H9 (cell line): Measurements from ENCODE around the gene GJD4. TPM values are rescaled to one million over a fixed set of nuclear protein-coding genes. Genes with fewer than 3 reads are reported as not detected.
A peak's percentile ranks its signal among the peaks of the same experiment; 100 is the strongest.

Source experiments
- DNase-seq: peaks from one replicate; pipeline ENCODE4 v3.0.0-alpha.2; 2017
- H2AFZ ChIP-seq: one replicate; pipeline ENCODE4 v1.6.1; 2013; ENCODE audit warnings: mild to moderate bottlenecking, low read length, control low read depth, moderate library complexity
- H2AK5ac ChIP-seq: 2 replicates; pipeline ENCODE4 v1.6.1; 2013; ENCODE audit warnings: low read length, control low read depth, mixed read lengths; ENCODE audit not compliant: insufficient read length
- H2BK120ac ChIP-seq: one replicate; pipeline ENCODE4 v1.6.1; 2013; ENCODE audit warnings: low read depth, mild to moderate bottlenecking, low read length, control low read depth, inconsistent platforms; ENCODE audit not compliant: poor library complexity, severe bottlenecking
- H2BK12ac ChIP-seq: 2 replicates; pipeline ENCODE4 v1.6.1; 2013; ENCODE audit warnings: low read length, control low read depth, mixed read lengths, low read depth; ENCODE audit not compliant: insufficient read length
- H2BK15ac ChIP-seq: 2 replicates; pipeline ENCODE4 v1.6.1; 2013; ENCODE audit warnings: low read depth, low read length, control low read depth
- H2BK20ac ChIP-seq: one replicate; pipeline ENCODE4 v1.6.1; 2013; ENCODE audit warnings: low read depth, mild to moderate bottlenecking, low read length, control low read depth, inconsistent platforms; ENCODE audit not compliant: poor library complexity, severe bottlenecking
- H2BK5ac ChIP-seq: 2 replicates; pipeline ENCODE4 v1.6.1; 2013; ENCODE audit warnings: low read length, control low read depth, mixed read lengths; ENCODE audit not compliant: insufficient read length
- H3K14ac ChIP-seq: 2 replicates; pipeline ENCODE4 v1.6.1; 2013; ENCODE audit warnings: low read length, control low read depth; ENCODE audit not compliant: insufficient read depth
- H3K18ac ChIP-seq: 2 replicates; pipeline ENCODE4 v1.6.1; 2013; ENCODE audit warnings: low read depth, mild to moderate bottlenecking, mixed read lengths, low read length, control low read depth; ENCODE audit not compliant: insufficient read length
- H3K23ac ChIP-seq: 2 replicates; pipeline ENCODE4 v1.6.1; 2013; ENCODE audit warnings: low read length, control low read depth, mixed read lengths, low read depth; ENCODE audit not compliant: insufficient read length
- H3K23me2 ChIP-seq: 2 replicates; pipeline ENCODE4 v1.6.1; 2013; ENCODE audit warnings: low read depth, mild to moderate bottlenecking, mixed read lengths, low read length, control low read depth; ENCODE audit not compliant: insufficient read length, poor library complexity, severe bottlenecking
- H3K27ac ChIP-seq: 2 replicates; pipeline ENCODE4 v1.5.1; 2013; ENCODE audit warnings: low read length, control low read depth, mixed read lengths, low read depth; ENCODE audit not compliant: insufficient read length
- H3K27me3 ChIP-seq: 2 replicates; pipeline ENCODE4 v1.6.1; 2013; ENCODE audit warnings: low read length, control low read depth, inconsistent platforms; ENCODE audit not compliant: insufficient read depth
- H3K4ac ChIP-seq: 2 replicates; pipeline ENCODE4 v1.6.1; 2013; ENCODE audit warnings: low read depth, mild to moderate bottlenecking, control low read depth, inconsistent platforms, low read length, moderate library complexity
- H3K4me1 ChIP-seq: 2 replicates; pipeline ENCODE4 v1.6.1; 2013; ENCODE audit warnings: low read length, control low read depth, inconsistent platforms; ENCODE audit not compliant: insufficient read depth
- H3K4me2 ChIP-seq: 2 replicates; pipeline ENCODE4 v1.6.1; 2013; ENCODE audit warnings: low read length, control low read depth, mixed read lengths; ENCODE audit not compliant: insufficient read length, insufficient read depth
- H3K56ac ChIP-seq: 2 replicates; pipeline ENCODE4 v1.6.1; 2013; ENCODE audit warnings: low read depth, mild to moderate bottlenecking, mixed read lengths, low read length, control low read depth; ENCODE audit not compliant: insufficient read length
- H3K79me1 ChIP-seq: 2 replicates; pipeline ENCODE4 v1.6.1; 2013; ENCODE audit warnings: low read depth, mild to moderate bottlenecking, moderate library complexity, low read length, control low read depth, inconsistent platforms; ENCODE audit not compliant: insufficient read depth, poor library complexity, severe bottlenecking
- H3K79me2 ChIP-seq: 2 replicates; pipeline ENCODE4 v1.6.1; 2013; ENCODE audit warnings: low read length, control low read depth, inconsistent platforms; ENCODE audit not compliant: insufficient read depth
- H3K9ac ChIP-seq: 2 replicates; pipeline ENCODE4 v1.6.1; 2013; ENCODE audit warnings: low read length, control low read depth, mixed read lengths; ENCODE audit not compliant: insufficient read length; ENCODE audit errors: extremely low read depth
- H3K9me3 ChIP-seq: one replicate; pipeline ENCODE4 v1.6.1; 2013; ENCODE audit warnings: low read depth, low read length, inconsistent platforms; ENCODE audit not compliant: control insufficient read depth
- H3T11ph ChIP-seq: one replicate; pipeline ENCODE4 v1.6.1; 2013; ENCODE audit warnings: mild to moderate bottlenecking, low read length, control low read depth, inconsistent platforms
- H4K20me1 ChIP-seq: one replicate; pipeline ENCODE4 v1.6.1; 2013; ENCODE audit not compliant: control insufficient read depth, insufficient read length, insufficient read depth
- H4K5ac ChIP-seq: 2 replicates; pipeline ENCODE4 v1.6.1; 2013; ENCODE audit warnings: low read depth, mild to moderate bottlenecking, mixed read lengths, low read length, control low read depth; ENCODE audit not compliant: insufficient read length
- H4K8ac ChIP-seq: replicated peaks from 2 replicates; pipeline ENCODE4 v1.6.1; 2013; ENCODE audit warnings: low read length, control low read depth, mixed read lengths, low read depth; ENCODE audit not compliant: insufficient read length
- H4K91ac ChIP-seq: 2 replicates; pipeline ENCODE4 v1.6.1; 2013; ENCODE audit warnings: low read depth, mild to moderate bottlenecking, moderate library complexity, mixed read lengths, low read length, control low read depth; ENCODE audit not compliant: insufficient read length
- H3K27ac Mint-ChIP-seq, 3 experiments: 2 replicates in 2 of 3; 3 replicates in 1 of 3; pipeline ENCODE4 v1.8.0; 2020 to 2021; ENCODE audit warnings: mixed read lengths in 3 of 3, mild to moderate bottlenecking in 1 of 3, moderate library complexity in 1 of 3
- H3K27me3 Mint-ChIP-seq: 2 replicates; pipeline ENCODE4 v1.8.0; 2021; ENCODE audit warnings: low read depth, mild to moderate bottlenecking, moderate library complexity, mixed read lengths
- H3K36me3 Mint-ChIP-seq, 3 experiments: 2 replicates in 2 of 3; 3 replicates in 1 of 3; pipeline ENCODE4 v1.8.0; 2020 to 2021; ENCODE audit warnings: low read depth in 3 of 3, mixed read lengths in 3 of 3; ENCODE audit not compliant: insufficient read depth in 1 of 3
- H3K4me1 Mint-ChIP-seq, 2 experiments: 2 replicates each; pipeline ENCODE4 v1.8.0; 2020; ENCODE audit warnings: mixed read lengths in 2 of 2
- H3K4me3 Mint-ChIP-seq, 2 experiments: 2 replicates in 1 of 2; 3 replicates in 1 of 2; pipeline ENCODE4 v1.8.0; 2020 to 2021; ENCODE audit warnings: mild to moderate bottlenecking in 2 of 2, mixed read lengths in 2 of 2, moderate library complexity in 1 of 2
- H3K9me3 Mint-ChIP-seq, 2 experiments: 2 replicates in 1 of 2; 3 replicates in 1 of 2; pipeline ENCODE4 v1.8.0; 2020; ENCODE audit warnings: mild to moderate bottlenecking in 2 of 2, mixed read lengths in 2 of 2, moderate library complexity in 1 of 2
- CTCF ChIP-seq: fragments of 200-600 bp; sonication (generic); conservative IDR thresholded peaks from 3 replicates; pipeline ENCODE4 v1.8.0; 2021; ENCODE audit warnings: antibody characterized with exemption, mild to moderate bottlenecking
- WGBS: extraction: QIAGEN DNeasy Blood & Tissue Kit; methylation state at CpG from one replicate; pipeline ENCODE4 v1.1.7; 2013; ENCODE audit warnings: missing lambda C conversion rate, low lambda C conversion rate, mixed read lengths; ENCODE audit not compliant: insufficient read length; ENCODE audit errors: extremely low coverage; 5-methylcytosine and 5-hydroxymethylcytosine counted together
- total RNA-seq: library from RNA; stranded (reverse); gene quantifications from 2 replicates; pipeline ENCODE4 v1.2.1, GENCODE V29; 2021

The GJD4 gene
- total RNA-seq, 1 experiment from 2014 or later, result not detected

GRCh38 chr10:35574924-35575352 lies 30.2 kb upstream of the GJD4 start:
- Histone ChIP-seq H3K23ac (no peak overlapping the region), H3K9ac (no peak overlapping the region), H3K79me2 (no peaks in the 10 kb centered on the region), H2BK5ac (no peak overlapping the region), H2AFZ (no peak overlapping the region), H3K79me1 (no peaks in the 10 kb centered on the region), H2BK15ac (no peak overlapping the region), H2BK20ac (no peak overlapping the region), H3K9me3 (no peaks in the 10 kb centered on the region), H3K27me3 (no peaks in the 10 kb centered on the region), H3T11ph (no peak overlapping the region), H3K18ac (no peak overlapping the region), H4K8ac (no peak overlapping the region), H4K20me1 (no peaks in the 10 kb centered on the region), H3K4me1 (no peaks in the 10 kb centered on the region), H2BK120ac (no peak overlapping the region), H3K4ac (no peak overlapping the region), H4K91ac (no peak overlapping the region), H3K14ac (no peak overlapping the region), H3K56ac (no peak overlapping the region), H4K5ac (no peak overlapping the region), H3K23me2 (no peaks in the 10 kb centered on the region), H3K27ac (no peak overlapping the region), H3K4me2 (no peak overlapping the region), H2AK5ac (no peak overlapping the region), H2BK12ac (no peak overlapping the region)
- Mint-ChIP-seq H3K9me3 (no peaks in the 10 kb centered on the region; a peak in 3 of 5 replicates), H3K27me3 (no peaks in the 10 kb centered on the region), H3K4me1 (peaks cover 11 to 13% of the 10 kb centered on the region in 2 experiments), H3K27ac (no peak overlapping the region), H3K4me3 (no peak overlapping the region), H3K36me3 (peaks cover 4 to 10% (median 5%) of the 10 kb centered on the region in 3 experiments; a peak in 5 of 7 replicates)
- WGBS, result no CpG with 5 or more reads among the region's 9 CpGs
- peak; percentile 60 for TF ChIP-seq CTCF
- DNase-seq, result peak; percentile 53
